Loucy (cell line): ENCODE data around the gene MGAM2.

Experiments
- H2AFZ ChIP-seq: fragments of 200-600 bp; sonication (generic); 2 replicates; pipeline ENCODE4 v1.6.0; 2016; ENCODE audit warnings: antibody characterized with exemption, mild to moderate bottlenecking, low read length, moderate library complexity
- H3F3A ChIP-seq: fragments of 200-600 bp; 2 replicates; pipeline ENCODE4 v1.6.0; 2016; ENCODE audit warnings: antibody characterized with exemption, low read depth, mild to moderate bottlenecking
- H3K27me3 ChIP-seq: fragments of 200-600 bp; sonication (generic); 2 replicates; pipeline ENCODE4 v1.6.1; 2014; ENCODE audit warnings: low read length, mild to moderate bottlenecking; ENCODE audit not compliant: insufficient read depth, poor library complexity, severe bottlenecking
- H3K36me3 ChIP-seq: fragments of 200-600 bp; sonication (generic); 2 replicates; pipeline ENCODE4 v1.6.1; 2016; ENCODE audit warnings: low read length; ENCODE audit not compliant: insufficient read depth
- H3K4me1 ChIP-seq: fragments of 200-600 bp; sonication (generic); 2 replicates; pipeline ENCODE4 v1.5.1; 2014; ENCODE audit warnings: low read length, mild to moderate bottlenecking; ENCODE audit not compliant: insufficient read depth, poor library complexity, severe bottlenecking
- H3K4me2 ChIP-seq: fragments of 200-600 bp; sonication (generic); 2 replicates; pipeline ENCODE4 v1.6.0; 2014; ENCODE audit warnings: antibody characterized with exemption, low read length, low read depth, mild to moderate bottlenecking; ENCODE audit not compliant: poor library complexity, severe bottlenecking
- H3K4me3 ChIP-seq: fragments of 200-600 bp; sonication (generic); 2 replicates; pipeline ENCODE4 v1.5.1; 2014; ENCODE audit warnings: low read length, mild to moderate bottlenecking, mixed read lengths; ENCODE audit not compliant: poor library complexity, severe bottlenecking
- H3K79me2 ChIP-seq: fragments of 200-600 bp; sonication (generic); 2 replicates; pipeline ENCODE4 v1.6.1; 2014; ENCODE audit warnings: low read length; ENCODE audit not compliant: insufficient read depth
- H3K9ac ChIP-seq: fragments of 200-600 bp; sonication (generic); 2 replicates; pipeline ENCODE4 v1.6.0; 2014; ENCODE audit warnings: mild to moderate bottlenecking, low read depth, low read length, moderate library complexity; ENCODE audit not compliant: poor library complexity, severe bottlenecking
- H3K9me2 ChIP-seq: fragments of 200-600 bp; sonication (generic); replicated peaks from 2 replicates; pipeline ENCODE4 v1.6.1; 2016; ENCODE audit warnings: low read depth, low read length, mixed read lengths
- H3K9me3 ChIP-seq: fragments of 200-600 bp; sonication (generic); 2 replicates; pipeline ENCODE4 v1.6.1; 2014; ENCODE audit warnings: mild to moderate bottlenecking, antibody characterized with exemption, low read length, low read depth; ENCODE audit not compliant: insufficient read depth
- H4K20me1 ChIP-seq: fragments of 200-600 bp; sonication (generic); 2 replicates; pipeline ENCODE4 v1.6.0; 2014; ENCODE audit warnings: antibody characterized with exemption, low read length, mild to moderate bottlenecking; ENCODE audit not compliant: insufficient read depth, poor library complexity, severe bottlenecking
- EZH2phosphoT487 ChIP-seq: fragments of 200-600 bp; IDR thresholded peaks from 2 replicates; pipeline ENCODE4 v1.6.1; 2018; ENCODE audit warnings: antibody characterized with exemption, mild to moderate bottlenecking, moderate library complexity, borderline replicate concordance
- TF ChIP-seq, protein P1 (sequence below): fragments of 200-600 bp; sonication (generic); conservative IDR thresholded peaks from 2 replicates; pipeline ENCODE4 v1.5.1; 2014; ENCODE audit warnings: mild to moderate bottlenecking, antibody characterized with exemption, low read length

Gene MGAM2

DNA sequence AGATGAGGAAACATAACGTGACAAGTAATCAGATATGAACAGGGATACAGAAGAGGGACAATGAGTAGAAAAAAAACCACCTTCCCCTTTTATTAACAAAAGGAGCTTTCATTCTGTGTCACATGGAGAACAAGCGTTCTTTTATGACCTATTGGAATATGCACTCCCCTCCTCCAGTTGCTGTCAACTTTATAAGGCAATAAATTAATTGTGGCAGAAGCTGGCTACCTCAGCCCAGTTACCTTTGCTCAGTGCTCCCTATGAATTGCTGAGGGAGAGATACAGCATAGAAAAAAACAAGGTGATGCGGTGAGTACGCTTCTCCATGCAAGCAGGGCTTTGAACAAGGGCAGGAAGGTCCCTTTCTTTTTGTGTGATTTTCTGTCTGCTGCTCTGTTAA is at the start of gene MGAM2:
Gene MGAM2, plus strand, starts transcription at position 220 of the 400 bp plus-strand sequence. CDS start 5,156 bp downstream, outside the sequence.
- TF ChIP-seq EZH2phosphoT487: no peak
- TF ChIP-seq, protein P1, sequence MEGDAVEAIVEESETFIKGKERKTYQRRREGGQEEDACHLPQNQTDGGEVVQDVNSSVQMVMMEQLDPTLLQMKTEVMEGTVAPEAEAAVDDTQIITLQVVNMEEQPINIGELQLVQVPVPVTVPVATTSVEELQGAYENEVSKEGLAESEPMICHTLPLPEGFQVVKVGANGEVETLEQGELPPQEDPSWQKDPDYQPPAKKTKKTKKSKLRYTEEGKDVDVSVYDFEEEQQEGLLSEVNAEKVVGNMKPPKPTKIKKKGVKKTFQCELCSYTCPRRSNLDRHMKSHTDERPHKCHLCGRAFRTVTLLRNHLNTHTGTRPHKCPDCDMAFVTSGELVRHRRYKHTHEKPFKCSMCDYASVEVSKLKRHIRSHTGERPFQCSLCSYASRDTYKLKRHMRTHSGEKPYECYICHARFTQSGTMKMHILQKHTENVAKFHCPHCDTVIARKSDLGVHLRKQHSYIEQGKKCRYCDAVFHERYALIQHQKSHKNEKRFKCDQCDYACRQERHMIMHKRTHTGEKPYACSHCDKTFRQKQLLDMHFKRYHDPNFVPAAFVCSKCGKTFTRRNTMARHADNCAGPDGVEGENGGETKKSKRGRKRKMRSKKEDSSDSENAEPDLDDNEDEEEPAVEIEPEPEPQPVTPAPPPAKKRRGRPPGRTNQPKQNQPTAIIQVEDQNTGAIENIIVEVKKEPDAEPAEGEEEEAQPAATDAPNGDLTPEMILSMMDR: no peak
- H3K4me2 ChIP-seq: no peak within 1 kb of the TSS
- no peaks in the 10 kb centered on the region for H3K9me3 ChIP-seq
- H4K20me1 ChIP-seq: no peaks in the 10 kb centered on the region
- H3K4me3 ChIP-seq: no peak within 1 kb of the TSS
- H3K9ac ChIP-seq: no peak within 1 kb of the TSS
- H3K79me2 ChIP-seq: no peaks in the 10 kb centered on the region
- H3K4me1 ChIP-seq: no peaks in the 10 kb centered on the region
- H2AFZ ChIP-seq: no peak within 1 kb of the TSS
- H3K27me3 ChIP-seq: no peaks in the 10 kb centered on the region
- no peaks in the 10 kb centered on the region for H3F3A ChIP-seq
- H3K9me2 ChIP-seq: no peaks in the 10 kb centered on the region
- no peaks in the 10 kb centered on the region for H3K36me3 ChIP-seq

DNA sequence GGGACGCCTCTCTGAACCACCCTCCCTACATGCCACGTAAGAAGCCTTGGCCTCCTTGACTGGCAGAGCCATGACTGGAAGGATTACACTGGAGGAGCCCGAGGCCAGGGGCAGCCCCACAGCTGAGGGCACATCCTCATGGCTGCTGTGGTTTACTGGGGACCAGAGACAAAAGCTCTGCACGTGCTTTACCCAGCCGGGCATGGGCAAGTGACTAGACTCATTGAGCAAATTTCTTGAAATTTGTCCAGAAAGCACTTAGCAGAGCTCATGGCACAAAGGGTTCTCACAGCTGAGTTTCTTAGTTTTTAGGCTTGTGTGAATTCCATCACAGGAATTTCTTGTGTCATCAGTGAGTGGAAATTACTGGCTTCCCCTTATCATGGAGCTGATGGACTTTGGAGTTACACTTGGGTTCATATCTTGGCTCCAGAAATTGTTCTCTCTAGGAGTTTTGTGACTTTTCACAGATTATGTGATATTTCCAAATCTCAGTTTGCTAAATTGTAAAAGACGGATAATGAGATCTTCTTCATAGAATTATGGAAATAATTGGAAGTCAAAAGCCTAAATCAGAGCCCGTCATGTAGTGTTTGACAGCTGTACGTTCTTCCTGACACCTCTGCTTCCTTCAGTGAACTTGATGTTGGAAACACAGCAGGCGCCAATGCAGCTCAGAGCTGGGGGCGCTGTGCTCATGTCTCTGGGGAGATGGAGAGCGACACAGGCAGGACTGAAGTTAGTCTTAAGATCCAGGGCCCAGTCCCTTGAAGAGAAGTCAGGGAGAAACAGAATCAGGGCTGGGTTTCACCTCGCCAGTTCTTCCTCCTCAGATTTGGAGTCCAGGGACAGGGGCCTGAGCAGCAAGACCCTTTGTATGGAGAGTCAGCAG is 47.7 kb upstream of the MGAM2 start:
- Histone ChIP-seq H2AFZ (no peak overlapping the region), H3K9me3 (no peaks in the 10 kb centered on the region), H3K27me3 (no peaks in the 10 kb centered on the region), H3K36me3 (no peaks in the 10 kb centered on the region), H3K9ac (no peak overlapping the region), H4K20me1 (no peaks in the 10 kb centered on the region), H3K9me2 (no peaks in the 10 kb centered on the region), H3K79me2 (no peaks in the 10 kb centered on the region), H3F3A (no peaks in the 10 kb centered on the region), H3K4me2 (no peak overlapping the region), H3K4me3 (no peak overlapping the region), H3K4me1 (no peaks in the 10 kb centered on the region)
- TF ChIP-seq, protein P1: no peak
- TF ChIP-seq EZH2phosphoT487: no peak

- H3K79me2 ChIP-seq: no peaks in the 10 kb centered on the region
- no peaks in the 10 kb centered on the region for H3K9me3 ChIP-seq
- H3K4me2 ChIP-seq: no peak overlapping the region
- H4K20me1 ChIP-seq: no peaks in the 10 kb centered on the region
- no peak overlapping the region for H3K9ac ChIP-seq
- TF ChIP-seq, protein P1: no peak
- no peak overlapping the region for H2AFZ ChIP-seq
- H3K4me1 ChIP-seq: no peaks in the 10 kb centered on the region
- H3K4me3 ChIP-seq: no peak overlapping the region
- no peaks in the 10 kb centered on the region for H3K36me3 ChIP-seq
- no peaks in the 10 kb centered on the region for H3F3A ChIP-seq
- H3K27me3 ChIP-seq: no peaks in the 10 kb centered on the region
- no peaks in the 10 kb centered on the region for H3K9me2 ChIP-seq
Observed at GRCh38 chr7:142066536-142066935, 45.0 kb upstream of the MGAM2 start.
